Esophagus mucosa (tissue), 1 donor: ENCODE results near the gene LSM2. TPM values are rescaled to one million over a fixed set of nuclear protein-coding genes. Genes with fewer than 3 reads are reported as not detected.

Source experiments
- ATAC-seq: fragments of 200-7000 bp; cut with Tn5 transposase; one replicate; pipeline ENCODE4 v1.9.1; 2020
- total RNA-seq: library from RNA; stranded (reverse); gene quantifications from one replicate; pipeline ENCODE4 v1.2.4, GENCODE V29; 2023
- donor health status: DM: yes; HTN: yes; CAD: no.

LSM2 gene
- total RNA-seq, 1 donor from 2014 or later = 45.0 TPM

DNA sequence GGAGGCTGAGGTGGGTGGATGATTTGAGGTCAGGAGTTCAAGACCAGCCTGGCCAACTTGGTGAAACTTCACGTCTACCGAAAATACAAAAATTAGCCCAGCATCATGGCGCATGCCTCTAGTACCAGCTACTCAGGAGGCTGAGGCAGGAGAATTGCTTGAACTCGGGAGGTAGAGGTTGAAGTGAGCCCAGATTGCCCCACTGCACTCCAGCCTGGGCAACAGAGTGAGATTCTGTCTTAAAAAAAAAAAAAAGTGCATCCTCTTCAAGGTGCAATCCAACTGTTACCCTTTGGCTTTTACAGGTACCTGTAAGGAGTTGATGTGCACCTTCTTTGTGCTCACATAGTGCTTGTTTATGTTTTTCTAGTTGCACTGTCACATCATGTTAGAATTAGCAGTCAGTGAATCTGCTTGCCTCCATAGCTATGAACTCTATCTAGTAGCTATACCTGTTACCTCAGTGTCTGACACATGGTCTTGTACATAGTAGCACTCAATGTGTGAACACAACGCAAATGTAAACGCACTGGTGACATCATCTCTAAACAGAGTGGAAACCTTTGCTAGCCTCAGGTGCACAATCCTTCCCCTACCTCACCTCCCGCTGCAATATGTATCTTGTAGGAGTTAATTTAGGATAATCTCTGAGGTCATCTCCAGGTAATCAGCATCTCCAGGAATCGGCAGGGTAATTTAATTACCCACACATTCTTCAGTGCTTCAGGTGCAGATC lies 57.3 kb downstream of the LSM2 start:
- no peak for ATAC-seq

Other genes starting within 250 kb of the LSM2 start
- not detected for gene LTA, start 234.7 kb downstream of the LSM2 start, total RNA-seq
- gene TNF, start 231.4 kb downstream of the LSM2 start, total RNA-seq = 0.24 TPM
- 1.1 TPM for gene LTB, start 224.5 kb downstream of the LSM2 start, total RNA-seq
- gene LST1, start 220.7 kb downstream of the LSM2 start, total RNA-seq = 2.4 TPM
- 0.28 TPM for gene NCR3, start 214.0 kb downstream of the LSM2 start, total RNA-seq
- 3.3 TPM for gene AIF1, start 191.7 kb downstream of the LSM2 start, total RNA-seq
- 103 TPM for gene PRRC2A, start 186.3 kb downstream of the LSM2 start, total RNA-seq
- gene BAG6, start 154.3 kb downstream of the LSM2 start, total RNA-seq = 143 TPM
- gene APOM, start 151.1 kb downstream of the LSM2 start, total RNA-seq = 1.6 TPM
- 18.1 TPM for gene C6orf47, start 146.2 kb downstream of the LSM2 start, total RNA-seq
- 8.2 TPM for gene GPANK1, start 142.0 kb downstream of the LSM2 start, total RNA-seq
- 108 TPM for gene CSNK2B, start 140.9 kb downstream of the LSM2 start, total RNA-seq
- 2.6 TPM for gene LY6G5B, start 137.0 kb downstream of the LSM2 start, total RNA-seq
- gene LY6G5C, start 125.9 kb downstream of the LSM2 start, total RNA-seq = 0.72 TPM
- gene ABHD16A, start 103.6 kb downstream of the LSM2 start, total RNA-seq = 28.3 TPM
- gene LY6G6F, start 100.1 kb downstream of the LSM2 start, total RNA-seq = not detected
- gene LY6G6D, start 91.6 kb downstream of the LSM2 start, total RNA-seq = not detected
- 10.8 TPM for gene LY6G6C, start 85.2 kb downstream of the LSM2 start, total RNA-seq
- 1.1 TPM for gene MPIG6B, start 83.6 kb downstream of the LSM2 start, total RNA-seq
- gene DDAH2, start 77.7 kb downstream of the LSM2 start, total RNA-seq = 15.3 TPM
- 372 TPM for gene CLIC1, start 70.4 kb downstream of the LSM2 start, total RNA-seq
- 12.0 TPM for gene MSH5, start 67.0 kb downstream of the LSM2 start, total RNA-seq
- gene SAPCD1, start 44.3 kb downstream of the LSM2 start, total RNA-seq = 0.64 TPM
- 1.6 TPM for gene VWA7, start 29.6 kb downstream of the LSM2 start, total RNA-seq
- 79.8 TPM for gene VARS1, start 11.2 kb downstream of the LSM2 start, total RNA-seq
- gene HSPA1L, start 8.3 kb upstream of the LSM2 start, total RNA-seq = 0.44 TPM
- 56.6 TPM for gene HSPA1A, start 8.6 kb upstream of the LSM2 start, total RNA-seq
- gene HSPA1B, start 20.8 kb upstream of the LSM2 start, total RNA-seq = 92.9 TPM
- 17.9 TPM for gene NEU1, start 55.9 kb upstream of the LSM2 start, total RNA-seq
- 2.9 TPM for gene SLC44A4, start 72.0 kb upstream of the LSM2 start, total RNA-seq
- 28.2 TPM for gene EHMT2, start 90.7 kb upstream of the LSM2 start, total RNA-seq
- 2.0 TPM for gene ZBTB12, start 95.1 kb upstream of the LSM2 start, total RNA-seq
- 2.9 TPM for gene C2, start 120.8 kb upstream of the LSM2 start, total RNA-seq
- gene CFB, start 139.1 kb upstream of the LSM2 start, total RNA-seq = 36.1 TPM
- 57.7 TPM for gene NELFE, start 152.0 kb upstream of the LSM2 start, total RNA-seq
- gene SKIC2, start 152.2 kb upstream of the LSM2 start, total RNA-seq = 31.3 TPM
- gene DXO, start 165.2 kb upstream of the LSM2 start, total RNA-seq = 10.6 TPM
- gene C4A, start 175.1 kb upstream of the LSM2 start, total RNA-seq = 2.9 TPM
- gene C4B, start 207.8 kb upstream of the LSM2 start, total RNA-seq = 5.3 TPM
- gene CYP21A2, start 231.4 kb upstream of the LSM2 start, total RNA-seq = 0.60 TPM